Spinal cord (tissue), 10 donors: ENCODE results near the gene PDGFD. TPM values are rescaled to one million over a fixed set of nuclear protein-coding genes. Genes with fewer than 3 reads are reported as not detected.
A peak's percentile ranks its signal among the peaks of the same experiment; 100 is the strongest.

ENCODE experiments used
- DNase-seq, 6 donors: peaks; one replicate each; pipeline versions ENCODE4 v3.0.0 to v3.0.0-alpha.2; 2013 to 2015; ENCODE audit warnings: low spot score in 6 of 6, low read depth in 4 of 6
- H3K27ac ChIP-seq: one replicate; pipeline ENCODE4 v1.5.1; 2013; ENCODE audit warnings: low read depth, low read length, control low read depth
- H3K27me3 ChIP-seq: one replicate; pipeline ENCODE4 v1.6.1; 2013; ENCODE audit warnings: low read length; ENCODE audit not compliant: control insufficient read depth, insufficient read depth
- H3K36me3 ChIP-seq: one replicate; pipeline ENCODE4 v1.6.1; 2013; ENCODE audit warnings: low read length; ENCODE audit not compliant: control insufficient read depth, insufficient read depth
- H3K4me1 ChIP-seq: one replicate; pipeline ENCODE4 v1.6.1; 2013; ENCODE audit warnings: low read length; ENCODE audit not compliant: control insufficient read depth, insufficient read depth
- H3K4me3 ChIP-seq: one replicate; pipeline ENCODE4 v1.5.1; 2013; ENCODE audit warnings: low read depth, low read length, control low read depth
- H3K9me3 ChIP-seq: one replicate; pipeline ENCODE4 v1.6.1; 2013; ENCODE audit warnings: low read length; ENCODE audit not compliant: control insufficient read depth, insufficient read depth
- WGBS: methylation state at CpG from one replicate; pipeline ENCODE4 v1.1.5; 2013; ENCODE audit warnings: missing lambda C conversion rate; ENCODE audit not compliant: insufficient coverage; 5-methylcytosine and 5-hydroxymethylcytosine counted together
- polyA plus RNA-seq, 2 donors: library from polyadenylated mRNA; unstranded; fragments of 120-200 nt; gene quantifications; one replicate each; pipeline ENCODE4 v1.2.1, GENCODE V29; 2013; ENCODE audit not compliant: insufficient read length in 2 of 2
- total RNA-seq, 2 donors: library from RNA; depleted of rRNA in 1 of 2; stranded (reverse); fragments of 120-200 nt in 1 of 2; fragments of >200 nt in 1 of 2; gene quantifications; one replicate each; pipeline versions ENCODE4 v1.2.3 to v1.2.4, GENCODE V29; 2013 to 2014
- donor health status: healthy.

PDGFD gene
- total and polyA plus RNA-seq, 4 donors, result 10.0 to 34.2 (median 22.1) TPM

DNA sequence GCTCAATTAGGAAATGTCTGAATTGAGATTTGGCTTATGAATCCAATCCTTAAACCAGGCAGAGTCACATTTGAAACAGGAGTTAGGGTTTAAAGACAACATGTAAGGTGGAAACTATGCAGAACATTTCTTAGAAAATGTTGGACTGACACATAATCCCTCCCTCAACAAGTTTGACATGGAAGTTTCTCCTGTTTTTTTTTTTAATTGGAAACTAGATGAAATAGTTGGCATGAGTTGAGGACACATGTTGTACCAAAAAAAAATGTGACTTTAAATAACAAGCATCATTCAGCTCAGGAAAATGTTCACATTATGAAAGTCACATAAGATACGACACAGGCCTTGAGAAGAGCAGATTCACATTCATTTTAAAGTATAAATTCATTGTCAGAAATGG lies 282.4 kb downstream of the PDGFD start:
- no peaks in the 10 kb centered on the region for H3K27me3 ChIP-seq
- DNase-seq, result no peak
- H3K9me3 ChIP-seq, result no peaks in the 10 kb centered on the region
- no peak overlapping the region for H3K27ac ChIP-seq
- no peaks in the 10 kb centered on the region for H3K4me1 ChIP-seq
- WGBS, result no CpG with 5 or more reads among the region's 1 CpG
- no peaks in the 10 kb centered on the region for H3K36me3 ChIP-seq
- H3K4me3 ChIP-seq, result no peak overlapping the region

DNA sequence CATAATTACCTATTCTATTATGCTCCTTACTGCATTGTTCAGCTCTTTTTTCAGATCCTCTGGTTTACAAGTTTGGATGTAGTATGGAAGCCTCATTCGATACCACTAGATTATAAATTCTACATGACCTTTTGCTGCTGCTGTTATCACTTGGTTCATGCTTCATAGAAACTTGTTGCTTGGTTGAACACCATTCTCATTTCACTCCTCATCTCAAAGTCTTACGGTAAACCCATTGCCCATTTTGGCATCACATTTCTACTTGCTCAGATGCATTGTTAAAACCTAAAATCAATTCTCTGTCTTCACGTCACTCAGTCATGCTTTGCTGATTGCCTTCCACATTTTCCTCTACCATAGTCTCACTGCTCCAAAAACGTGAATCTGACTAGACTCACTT lies 283.0 kb downstream of the PDGFD start:
- Histone ChIP-seq H3K4me3 (no peak overlapping the region), H3K27ac (no peak overlapping the region), H3K4me1 (no peaks in the 10 kb centered on the region), H3K9me3 (no peaks in the 10 kb centered on the region), H3K27me3 (no peaks in the 10 kb centered on the region), H3K36me3 (no peaks in the 10 kb centered on the region)
- 100% methylated on average over 2 of the region's 4 CpGs for WGBS
- DNase-seq, result no peak

DNA sequence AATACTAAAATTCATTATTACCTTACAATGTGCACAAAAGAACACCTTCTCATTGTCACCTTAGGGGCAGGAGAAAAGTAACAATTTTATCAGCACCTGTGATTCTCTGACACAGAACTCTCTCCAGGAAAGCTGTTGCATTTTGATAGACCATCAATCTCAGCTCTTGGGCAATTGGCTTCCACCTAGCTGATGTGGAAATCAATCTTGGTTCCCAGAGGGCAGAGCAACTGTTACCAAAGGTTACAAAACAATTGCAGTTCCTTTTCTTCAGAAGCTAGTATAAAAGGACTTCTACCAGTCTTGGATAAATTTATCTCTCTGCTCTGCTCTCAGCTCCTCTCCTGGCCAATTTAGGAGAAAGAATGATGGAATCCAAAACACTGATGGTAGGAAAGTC lies 285.3 kb downstream of the PDGFD start:
- H3K27me3 ChIP-seq, result no peaks in the 10 kb centered on the region
- no peak overlapping the region for H3K4me3 ChIP-seq
- no peaks in the 10 kb centered on the region for H3K36me3 ChIP-seq
- no peak overlapping the region for H3K27ac ChIP-seq
- DNase-seq, result peak in 1 of 6 donors; percentile 29
- H3K9me3 ChIP-seq, result no peaks in the 10 kb centered on the region
- H3K4me1 ChIP-seq, result no peaks in the 10 kb centered on the region

- Histone ChIP-seq H3K4me1 (no peaks in the 10 kb centered on the region), H3K27ac (no peak overlapping the region)
- DNase-seq, result no peak
Observed at GRCh38 chr11:103877221-103877620, 286.7 kb downstream of the PDGFD start.

DNA sequence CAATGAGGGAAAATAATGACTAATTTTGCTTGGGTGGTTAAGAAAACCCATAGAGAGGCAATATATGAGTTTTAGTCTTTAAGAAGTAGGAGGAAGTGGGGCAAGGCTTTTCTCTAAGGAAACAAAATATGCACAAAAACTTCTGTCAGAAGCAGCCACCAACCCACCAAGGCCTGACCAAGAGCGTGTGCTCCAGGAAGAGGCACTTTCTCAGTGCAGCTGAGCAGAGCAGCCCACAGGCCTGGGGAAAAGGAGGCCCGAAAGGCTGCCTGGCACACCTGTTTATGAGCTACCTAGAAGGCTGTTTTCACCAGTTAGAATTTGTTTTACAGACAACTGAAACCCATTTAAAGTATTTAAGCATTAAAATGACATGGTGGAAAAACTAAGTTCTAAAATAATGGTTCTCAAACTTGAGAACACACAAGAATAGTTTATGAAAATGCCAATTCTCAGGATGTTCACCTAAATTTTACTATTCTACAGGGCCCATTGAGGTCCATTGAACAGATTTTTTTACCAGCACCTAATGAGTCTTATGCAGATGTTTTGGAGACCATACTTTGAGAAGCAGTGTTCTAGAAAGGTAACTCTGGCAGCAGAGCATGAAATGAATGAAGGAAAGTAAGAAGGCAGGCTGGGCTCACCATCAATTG lies 288.0 kb downstream of the PDGFD start:
- no peaks in the 10 kb centered on the region for H3K4me1 ChIP-seq
- DNase-seq, result no peak
- WGBS, result 75% methylated on average over 1 of the region's 2 CpGs
- H3K9me3 ChIP-seq, result no peaks in the 10 kb centered on the region
- H3K4me3 ChIP-seq, result no peak overlapping the region
- no peak overlapping the region for H3K27ac ChIP-seq
- H3K27me3 ChIP-seq, result no peaks in the 10 kb centered on the region
- no peaks in the 10 kb centered on the region for H3K36me3 ChIP-seq

More at GRCh38 chr11:103877221-103877620, 286.7 kb downstream of the PDGFD start:
- Histone ChIP-seq H3K9me3 (no peaks in the 10 kb centered on the region), H3K36me3 (no peaks in the 10 kb centered on the region), H3K27me3 (no peaks in the 10 kb centered on the region), H3K4me3 (no peak overlapping the region)

- WGBS, result no CpG with 5 or more reads among the region's 3 CpGs
- H3K27ac ChIP-seq, result no peak overlapping the region
- H3K9me3 ChIP-seq, result no peaks in the 10 kb centered on the region
- no peaks in the 10 kb centered on the region for H3K36me3 ChIP-seq
- no peaks in the 10 kb centered on the region for H3K4me1 ChIP-seq
- no peaks in the 10 kb centered on the region for H3K27me3 ChIP-seq
- no peak for DNase-seq
- H3K4me3 ChIP-seq, result no peak overlapping the region
Observed at GRCh38 chr11:103872748-103873147, 291.2 kb downstream of the PDGFD start.

DNA sequence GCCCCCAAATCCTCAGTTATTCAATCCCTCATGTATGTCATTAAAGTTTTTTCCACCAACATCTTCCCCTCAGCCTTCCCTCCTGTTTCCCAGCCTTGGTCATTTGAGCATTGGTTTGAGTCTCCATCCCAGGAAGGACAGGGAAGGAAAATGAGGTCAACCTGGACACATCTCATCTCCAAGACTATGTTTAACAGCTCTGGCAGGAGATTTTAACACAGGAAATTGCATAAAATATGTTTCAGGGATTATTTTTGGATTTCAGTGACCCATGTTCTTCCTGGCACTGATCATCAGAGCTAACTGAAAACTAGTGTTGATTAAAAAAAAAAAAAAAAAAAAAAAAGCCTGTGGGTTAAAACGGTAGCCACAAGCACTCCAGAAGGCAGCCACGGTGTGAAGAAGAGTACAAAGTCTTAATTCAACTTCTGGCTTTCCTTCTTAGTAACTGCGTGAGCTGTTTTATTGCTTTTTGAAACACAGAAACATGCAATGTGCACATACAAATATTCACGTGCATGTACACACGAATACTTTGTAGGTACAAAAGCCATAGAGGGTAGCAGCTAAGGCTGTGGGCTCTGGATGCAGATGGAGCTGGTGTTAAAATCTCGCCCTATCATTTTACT lies 291.9 kb downstream of the PDGFD start:
- no peak overlapping the region for H3K27ac ChIP-seq
- WGBS, result no CpG with 5 or more reads among the region's 6 CpGs
- no peaks in the 10 kb centered on the region for H3K4me1 ChIP-seq
- H3K4me3 ChIP-seq, result no peak overlapping the region
- no peaks in the 10 kb centered on the region for H3K9me3 ChIP-seq
- H3K36me3 ChIP-seq, result no peaks in the 10 kb centered on the region
- no peaks in the 10 kb centered on the region for H3K27me3 ChIP-seq
- DNase-seq, result no peak

- Histone ChIP-seq H3K4me1 (no peaks in the 10 kb centered on the region), H3K27me3 (no peaks in the 10 kb centered on the region), H3K36me3 (no peaks in the 10 kb centered on the region), H3K27ac (no peak overlapping the region), H3K4me3 (no peak overlapping the region), H3K9me3 (no peaks in the 10 kb centered on the region)
- 95% methylated on average over 2 of the region's 7 CpGs for WGBS
- DNase-seq, result no peak
Observed at GRCh38 chr11:103870821-103871309, 293.1 kb downstream of the PDGFD start.

DNA sequence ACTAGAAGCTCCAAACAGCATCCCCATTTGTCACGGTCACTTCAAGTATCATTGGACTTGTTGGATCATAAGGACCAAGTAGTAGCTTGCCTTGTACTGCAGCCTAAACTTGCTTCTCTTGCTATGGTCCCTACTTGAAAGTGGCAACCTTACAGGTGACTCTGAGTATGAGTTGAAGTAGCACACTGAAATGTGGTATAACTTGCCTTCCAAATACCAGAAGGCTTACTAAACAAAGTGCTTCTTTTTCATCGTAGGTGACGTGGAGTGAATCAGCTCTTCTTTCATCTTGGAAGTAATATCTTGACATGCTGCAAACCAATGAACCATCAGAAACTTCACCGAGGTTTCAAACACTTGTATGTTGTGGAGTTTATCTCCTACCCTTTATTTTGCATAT lies 296.5 kb downstream of the PDGFD start:
- Histone ChIP-seq H3K9me3 (no peaks in the 10 kb centered on the region), H3K27ac (no peak overlapping the region), H3K4me1 (no peaks in the 10 kb centered on the region), H3K27me3 (no peaks in the 10 kb centered on the region), H3K4me3 (no peak overlapping the region), H3K36me3 (no peaks in the 10 kb centered on the region)
- 100% methylated on average over 1 of the region's 4 CpGs for WGBS
- no peak for DNase-seq

DNA sequence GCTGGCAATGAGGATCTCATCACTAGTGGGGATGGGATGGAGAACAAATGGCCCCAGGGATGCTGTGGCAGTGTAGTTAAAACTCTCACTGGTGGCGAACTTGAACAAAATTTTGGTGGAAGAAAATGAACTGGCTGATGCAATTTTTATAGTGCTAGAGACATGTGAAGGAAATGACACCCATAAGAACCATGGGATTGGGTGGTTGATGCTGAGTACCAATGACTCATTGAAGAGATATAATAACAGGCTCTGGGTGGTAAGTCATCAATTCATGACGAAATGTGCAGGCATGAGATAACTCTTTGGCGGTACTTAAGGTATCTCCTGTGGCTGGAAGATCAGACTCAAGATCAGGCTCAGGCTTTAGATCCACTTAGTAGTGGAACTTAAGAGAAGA lies 300.4 kb downstream of the PDGFD start:
- no peaks in the 10 kb centered on the region for H3K27me3 ChIP-seq
- 90% methylated on average over 2 of the region's 3 CpGs for WGBS
- H3K9me3 ChIP-seq, result no peaks in the 10 kb centered on the region
- H3K4me1 ChIP-seq, result no peaks in the 10 kb centered on the region
- H3K27ac ChIP-seq, result no peak overlapping the region
- no peaks in the 10 kb centered on the region for H3K36me3 ChIP-seq
- no peak overlapping the region for H3K4me3 ChIP-seq
- DNase-seq, result no peak
